IPS-20b (cell line): ENCODE measurements around the gene C1orf52.
"Not testable (repeated sequence)": the region's sequence is repeated elsewhere in the genome, so short reads cannot be mapped to it uniquely, and the experiment has no call there.

Experiments used
- H3K27ac ChIP-seq: one replicate; pipeline ENCODE4 v1.5.1; 2013; ENCODE audit warnings: low read length
- H3K27me3 ChIP-seq: 2 replicates; pipeline ENCODE4 v1.6.1; 2013; ENCODE audit warnings: mild to moderate bottlenecking, low read length, inconsistent platforms; ENCODE audit not compliant: insufficient read depth
- H3K36me3 ChIP-seq: 2 replicates; pipeline ENCODE4 v1.6.1; 2013; ENCODE audit warnings: low read depth, mild to moderate bottlenecking, inconsistent platforms, low read length, moderate library complexity; ENCODE audit not compliant: insufficient read depth
- H3K4me1 ChIP-seq: 2 replicates; pipeline ENCODE4 v1.6.1; 2013; ENCODE audit warnings: mild to moderate bottlenecking, control low read depth, inconsistent platforms, low read length, moderate library complexity; ENCODE audit not compliant: insufficient read depth
- H3K4me3 ChIP-seq: 2 replicates; pipeline ENCODE4 v1.5.1; 2013; ENCODE audit warnings: mild to moderate bottlenecking, low read length, inconsistent platforms
- H3K9ac ChIP-seq: 2 replicates; pipeline ENCODE4 v1.6.1; 2013; ENCODE audit warnings: low read depth, mild to moderate bottlenecking, inconsistent platforms, low read length, moderate library complexity
- H3K9me3 ChIP-seq: 2 replicates; pipeline ENCODE4 v1.6.1; 2013; ENCODE audit warnings: mild to moderate bottlenecking, low read depth, low read length, inconsistent platforms; ENCODE audit not compliant: insufficient read depth

Gene C1orf52

DNA sequence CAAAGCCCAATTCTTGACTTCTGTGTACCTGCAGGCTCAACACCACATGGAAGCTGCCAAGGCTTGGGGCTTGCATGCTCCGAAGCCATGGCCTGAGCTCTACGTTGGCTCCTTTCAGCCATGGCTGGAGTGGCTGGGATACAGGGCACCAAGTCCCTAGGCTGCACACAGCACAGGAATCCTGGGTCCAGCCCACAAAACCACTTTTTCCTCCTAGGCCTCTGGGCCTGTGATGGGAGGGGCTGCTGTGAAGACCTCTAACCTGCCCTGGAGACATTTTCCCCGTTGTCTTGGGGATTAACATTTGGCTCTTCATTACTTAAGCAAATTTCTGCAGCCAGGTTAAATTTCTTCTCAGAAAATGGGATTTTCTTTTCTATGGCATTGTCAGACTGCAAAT is 10.4 kb downstream of the C1orf52 start:
- H3K36me3 ChIP-seq: peaks cover 40% of the 10 kb centered on the region
- not testable (repeated sequence) for H3K27ac ChIP-seq, H3K4me3 ChIP-seq, H3K9ac ChIP-seq, H3K4me1 ChIP-seq, H3K27me3 ChIP-seq, H3K9me3 ChIP-seq

DNA sequence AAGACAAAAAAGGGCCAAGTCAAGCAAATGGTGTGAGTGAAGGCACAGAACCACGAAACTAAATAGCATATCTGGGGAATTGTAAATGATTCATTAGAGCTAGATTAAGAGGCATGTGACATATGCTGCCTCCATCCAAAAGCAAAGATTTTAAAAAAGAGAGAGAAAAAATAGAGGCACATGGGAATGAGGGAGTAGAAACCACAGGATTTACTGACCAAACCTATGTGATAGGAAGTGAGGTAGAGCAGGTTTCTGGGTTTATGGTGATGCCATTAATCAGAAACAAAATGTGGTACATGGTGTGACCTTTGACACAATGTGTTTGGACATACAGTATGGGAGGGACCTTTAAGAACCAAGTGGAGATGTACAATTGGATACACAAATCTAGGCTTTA is 13.6 kb downstream of the C1orf52 start:
- Histone ChIP-seq H3K4me3 (no peak overlapping the region), H3K27me3 (no peaks in the 10 kb centered on the region), H3K4me1 (no peaks in the 10 kb centered on the region), H3K9ac (no peak overlapping the region), H3K36me3 (peaks cover 8% of the 10 kb centered on the region; the same call in 1 of the 2 replicates), H3K9me3 (peaks cover 6% of the 10 kb centered on the region; the same call in 1 of the 2 replicates), H3K27ac (no peak overlapping the region)

DNA sequence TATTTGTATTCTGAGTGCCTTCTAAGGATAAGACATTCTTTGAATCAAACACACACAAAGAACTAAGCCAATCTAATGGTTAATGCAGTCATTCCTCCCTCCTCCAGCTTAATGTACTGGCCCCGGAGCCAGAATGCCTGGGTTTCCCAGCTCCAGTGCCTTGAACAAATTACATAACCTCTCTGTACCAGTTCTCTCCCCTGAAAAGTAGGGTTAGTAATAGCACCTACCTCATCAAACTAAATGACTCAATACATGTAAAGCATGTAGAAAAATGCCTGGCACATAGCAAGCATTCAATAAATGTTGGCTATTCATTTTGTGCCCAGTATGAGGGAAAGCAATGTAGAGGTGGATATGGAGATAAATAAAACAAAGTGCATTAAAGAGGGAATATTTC is 14.0 kb downstream of the C1orf52 start:
- no peak overlapping the region for H3K9ac ChIP-seq
- H3K4me1 ChIP-seq: 0 out of 2 replicates have a peak, but pooled peaks cover 2% of the 10 kb centered on the region
- no peaks in the 10 kb centered on the region for H3K27me3 ChIP-seq
- H3K9me3 ChIP-seq: peaks cover 6% of the 10 kb centered on the region; the same call in 1 of the 2 replicates
- H3K27ac ChIP-seq: no peak overlapping the region
- no peak overlapping the region for H3K4me3 ChIP-seq
- 0 out of 2 replicates have a peak, but pooled peaks cover 4% of the 10 kb centered on the region for H3K36me3 ChIP-seq

DNA sequence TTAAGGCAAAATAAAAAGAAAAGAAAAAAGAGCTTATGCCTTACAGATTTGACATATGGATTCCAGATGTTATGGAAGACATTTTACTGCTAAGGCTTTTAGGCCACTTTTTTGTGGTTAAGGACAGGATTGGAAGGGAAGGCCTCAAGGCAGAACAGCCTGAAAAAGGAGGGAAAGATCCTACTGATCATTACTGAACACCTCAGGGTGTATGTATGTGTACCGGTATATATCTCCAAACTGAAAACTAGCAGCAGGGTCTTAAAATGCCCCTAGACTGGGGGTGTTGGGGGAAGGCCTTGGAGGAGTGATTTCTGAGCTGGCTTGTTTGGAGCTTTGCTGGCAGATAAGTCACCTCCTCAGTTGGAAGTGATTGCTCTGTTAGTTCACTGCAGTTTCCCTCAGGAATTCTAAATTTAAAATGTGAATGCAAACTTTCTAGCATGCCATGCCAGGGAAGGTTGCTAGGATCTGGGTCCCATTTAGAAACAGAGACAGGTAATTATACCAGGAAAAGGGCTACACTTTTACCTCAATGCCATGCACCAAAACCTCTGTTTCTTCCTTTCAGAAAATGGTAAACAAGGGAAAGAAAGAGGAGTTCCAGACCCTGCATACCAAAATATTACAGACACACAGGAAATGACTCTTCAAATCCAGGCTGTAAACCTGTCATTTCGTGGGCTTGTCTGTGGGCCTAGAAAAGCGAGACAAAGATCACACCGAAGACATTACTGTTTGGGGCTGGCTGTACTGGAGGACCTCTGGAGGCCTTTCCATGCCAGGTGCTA is 15.0 kb downstream of the C1orf52 start:
- H3K36me3 ChIP-seq: no peaks in the 10 kb centered on the region
- H3K4me1 ChIP-seq: peaks cover 7% of the 10 kb centered on the region; the same call in 1 of the 2 replicates
- H3K4me3 ChIP-seq: no peak overlapping the region
- peaks cover 6% of the 10 kb centered on the region; the same call in 1 of the 2 replicates for H3K9me3 ChIP-seq
- H3K9ac ChIP-seq: no peak overlapping the region
- H3K27ac ChIP-seq: no peak overlapping the region
- H3K27me3 ChIP-seq: no peaks in the 10 kb centered on the region

DNA sequence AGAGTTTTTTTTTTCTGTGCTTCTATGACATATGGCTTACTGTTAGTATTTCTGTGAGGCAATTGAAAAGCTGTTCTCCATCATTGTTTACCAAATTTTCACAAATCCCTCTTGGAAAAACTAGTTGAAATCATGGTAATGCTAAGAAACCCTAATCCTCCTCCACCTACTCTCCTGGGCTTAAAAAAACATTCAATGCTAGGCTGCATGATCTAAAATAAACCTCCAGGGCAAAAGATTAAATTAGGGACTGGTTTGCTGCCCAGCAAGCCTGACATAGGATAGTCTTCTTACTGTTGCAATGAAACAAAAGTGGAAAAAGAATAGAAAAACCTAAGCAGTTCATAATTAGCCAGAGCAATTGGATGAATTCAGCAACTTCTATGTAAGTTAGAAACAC is 16.1 kb downstream of the C1orf52 start:
- no peaks in the 10 kb centered on the region for H3K27me3 ChIP-seq
- H3K4me1 ChIP-seq: peaks cover 7% of the 10 kb centered on the region; the same call in 1 of the 2 replicates
- H3K9ac ChIP-seq: no peak overlapping the region
- no peak overlapping the region for H3K27ac ChIP-seq
- no peaks in the 10 kb centered on the region for H3K36me3 ChIP-seq
- no peaks in the 10 kb centered on the region for H3K9me3 ChIP-seq
- H3K4me3 ChIP-seq: no peak overlapping the region

DNA sequence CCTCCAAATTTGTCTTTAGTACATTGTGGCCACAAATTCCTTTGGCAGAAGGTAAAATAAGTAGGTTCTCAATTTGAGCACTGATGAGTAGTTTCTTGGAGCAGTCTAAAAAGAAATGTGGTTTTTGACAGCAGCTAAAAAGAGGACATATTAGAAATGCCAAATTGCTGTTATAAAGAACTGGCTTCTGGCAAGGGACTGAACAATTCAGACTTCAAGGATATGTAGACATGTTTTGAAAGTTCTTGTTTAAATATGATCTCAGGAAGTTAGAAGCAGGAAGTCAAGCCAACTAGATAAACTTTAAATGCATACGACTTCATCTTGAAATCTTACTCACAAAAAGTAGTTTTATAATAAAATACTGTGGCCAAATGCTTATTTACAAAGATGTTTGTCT is 18.8 kb downstream of the C1orf52 start:
- Histone ChIP-seq H3K9me3 (no peaks in the 10 kb centered on the region), H3K9ac (no peak overlapping the region), H3K4me1 (peaks cover 7% of the 10 kb centered on the region; the same call in 1 of the 2 replicates), H3K27ac (no peak overlapping the region), H3K27me3 (no peaks in the 10 kb centered on the region), H3K36me3 (no peaks in the 10 kb centered on the region), H3K4me3 (no peak overlapping the region)

DNA sequence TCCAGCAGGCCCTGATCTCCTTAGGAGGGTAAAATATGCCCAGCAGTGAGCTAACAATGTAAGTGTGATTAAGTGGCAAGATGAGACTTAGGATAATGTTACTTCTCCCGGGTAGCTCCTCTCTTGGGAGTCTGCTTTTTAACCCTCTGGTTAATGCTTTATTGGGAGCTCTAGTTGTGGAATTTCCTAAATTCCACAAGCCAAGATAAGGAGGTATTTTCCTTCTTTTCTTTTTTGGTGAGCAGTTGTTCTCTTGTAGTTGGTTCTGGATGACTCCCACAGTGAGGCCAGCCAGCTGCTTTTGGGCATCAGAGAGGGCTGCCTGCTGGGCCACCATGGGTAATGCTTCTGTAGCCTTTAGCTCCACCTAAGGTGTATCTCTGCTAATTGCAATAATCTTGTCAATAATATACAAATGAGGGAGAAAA is 19.3 kb downstream of the C1orf52 start:
- peaks cover 7% of the 10 kb centered on the region; the same call in 1 of the 2 replicates for H3K4me1 ChIP-seq
- H3K27me3 ChIP-seq: no peaks in the 10 kb centered on the region
- H3K9me3 ChIP-seq: no peaks in the 10 kb centered on the region
- H3K9ac ChIP-seq: no peak overlapping the region
- no peak overlapping the region for H3K27ac ChIP-seq
- no peaks in the 10 kb centered on the region for H3K36me3 ChIP-seq
- H3K4me3 ChIP-seq: no peak overlapping the region

DNA sequence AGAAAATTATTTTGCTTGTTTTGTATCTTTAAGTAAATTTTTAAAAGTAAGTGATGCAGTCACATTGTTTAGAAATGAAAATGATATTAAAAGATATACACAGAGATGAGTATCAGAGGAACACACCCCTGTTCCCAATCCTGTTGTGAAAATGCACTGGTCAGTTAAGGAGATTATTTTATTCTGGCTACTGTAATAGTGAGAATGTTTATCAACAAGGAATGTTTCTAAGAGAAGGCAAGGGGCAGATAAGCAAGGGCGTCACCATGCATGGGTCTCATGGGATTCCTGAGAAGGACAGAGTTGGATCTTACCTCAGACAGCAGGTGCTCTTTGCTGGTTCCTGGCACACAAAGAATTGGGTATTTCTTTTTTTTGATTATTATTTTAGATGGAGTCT is 21.8 kb downstream of the C1orf52 start:
- Histone ChIP-seq H3K27ac (no peak overlapping the region), H3K9ac (no peak overlapping the region), H3K36me3 (no peaks in the 10 kb centered on the region), H3K27me3 (no peaks in the 10 kb centered on the region), H3K4me1 (peaks cover 7% of the 10 kb centered on the region; the same call in 1 of the 2 replicates), H3K9me3 (no peaks in the 10 kb centered on the region), H3K4me3 (no peak overlapping the region)

DNA sequence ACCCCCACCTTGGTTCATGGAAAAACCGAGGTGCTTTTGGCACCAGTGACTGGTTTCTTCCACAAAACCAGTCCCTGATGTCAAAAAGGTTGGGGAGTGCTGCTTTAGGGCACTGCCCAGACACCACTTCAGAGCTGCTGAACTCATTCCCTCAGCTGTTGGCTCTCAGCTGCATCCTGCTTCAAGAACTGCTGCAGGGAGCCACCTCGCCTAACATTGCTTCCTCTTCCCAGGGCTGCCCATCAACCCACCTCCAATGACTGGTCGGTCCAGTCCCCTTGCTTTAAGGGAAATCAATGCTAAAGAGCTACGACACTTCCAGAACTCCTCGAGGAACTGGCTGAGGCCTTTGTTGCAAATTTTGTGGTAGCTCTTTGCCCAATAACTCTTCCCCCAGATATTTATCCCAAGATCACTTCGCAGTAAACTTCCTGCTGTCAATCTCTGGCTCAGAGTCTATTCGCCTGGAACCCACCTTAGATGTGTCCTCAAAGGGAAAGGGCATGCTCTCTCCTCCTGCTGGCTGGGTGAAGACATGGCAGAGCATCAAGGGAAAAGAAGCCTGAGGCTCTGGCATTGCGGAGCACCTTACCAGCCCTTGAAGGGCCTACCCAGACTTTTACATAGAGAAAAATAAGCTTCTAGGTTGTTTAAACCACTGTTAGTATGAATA is 29.0 kb downstream of the C1orf52 start:
- no peaks in the 10 kb centered on the region for H3K9me3 ChIP-seq
- H3K4me3 ChIP-seq: no peak overlapping the region
- H3K9ac ChIP-seq: no peak overlapping the region

DNA sequence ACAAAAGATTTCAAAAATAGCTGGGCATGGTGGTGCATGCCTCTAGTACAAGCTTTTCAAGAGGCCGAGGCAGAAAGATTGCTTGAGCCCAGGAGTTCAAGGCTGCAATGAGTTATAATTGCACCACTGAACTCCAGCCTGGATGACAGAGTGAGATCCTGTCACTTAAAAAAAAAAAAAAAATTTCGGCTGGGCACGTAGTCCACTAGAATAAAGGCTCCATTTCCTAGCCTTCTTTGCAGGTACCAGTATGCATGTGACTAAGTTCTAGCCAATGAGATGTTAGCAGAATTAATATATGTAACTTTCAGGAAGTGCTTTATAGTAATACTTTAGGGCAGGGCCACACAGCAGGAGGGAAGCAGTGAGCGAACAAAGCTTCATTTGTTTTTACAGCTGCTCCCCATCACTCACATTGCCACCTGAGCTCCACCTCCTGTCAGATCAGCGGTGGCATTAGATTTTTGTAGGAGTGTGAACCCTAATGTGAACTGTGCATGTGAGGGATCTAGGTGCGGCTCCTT is 29.8 kb downstream of the C1orf52 start:
- H3K4me1 ChIP-seq: peaks cover 16% of the 10 kb centered on the region
- H3K4me3 ChIP-seq: no peak overlapping the region
- no peaks in the 10 kb centered on the region for H3K27me3 ChIP-seq

More for the DNA sequence above, 29.0 kb downstream of the C1orf52 start:
- Histone ChIP-seq H3K27me3 (no peaks in the 10 kb centered on the region), H3K27ac (no peak overlapping the region), H3K36me3 (no peaks in the 10 kb centered on the region), H3K4me1 (peaks cover 10% of the 10 kb centered on the region)

DNA sequence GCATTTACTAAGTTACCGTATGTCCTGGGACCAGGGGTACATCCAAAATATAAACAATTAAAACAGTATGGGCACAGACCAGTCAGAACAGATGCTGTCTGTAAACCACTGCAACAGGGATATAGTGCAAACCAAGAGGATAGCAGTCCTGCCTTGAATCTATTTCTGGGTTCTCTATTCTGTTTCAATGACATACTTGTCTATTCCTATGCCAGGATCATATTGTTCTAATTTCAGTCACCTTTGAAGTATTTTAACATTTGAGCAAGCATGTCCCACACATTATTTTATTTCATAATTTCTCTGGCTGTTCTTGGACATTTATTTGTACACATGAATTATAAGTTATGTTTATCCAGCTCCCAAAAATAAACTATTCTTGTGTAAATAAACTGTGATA is 30.5 kb downstream of the C1orf52 start:
- Histone ChIP-seq H3K27me3 (no peaks in the 10 kb centered on the region), H3K9me3 (no peaks in the 10 kb centered on the region), H3K36me3 (no peaks in the 10 kb centered on the region), H3K9ac (no peak overlapping the region), H3K4me1 (peaks cover 20% of the 10 kb centered on the region), H3K27ac (no peak overlapping the region), H3K4me3 (no peak overlapping the region)

More for the DNA sequence above, 29.8 kb downstream of the C1orf52 start:
- Histone ChIP-seq H3K36me3 (no peaks in the 10 kb centered on the region), H3K9ac (no peak overlapping the region), H3K27ac (no peak overlapping the region), H3K9me3 (no peaks in the 10 kb centered on the region)
